GM19025 (cell line): Measurements from ENCODE around the gene SAE1.
A peak's percentile ranks its signal among the peaks of the same experiment; 100 is the strongest.
"Not testable (repeated sequence)": the region's sequence is repeated elsewhere in the genome, so short reads cannot be mapped to it uniquely, and the experiment has no call there.

Source experiments
- ATAC-seq: cut with Tn5 transposase; IDR thresholded peaks from one replicate; pipeline ENCODE4 v1.9.1; 2021; ENCODE audit warnings: mild to moderate bottlenecking, low read depth, moderate library complexity; ENCODE audit not compliant: unreplicated experiment

The SAE1 gene

GRCh38 chr19:47130589-47131227 lies at the start of gene SAE1:
TSS of gene SAE1 (plus strand) at chr19:47130835. CDS start at chr19:47130931, 96 bp downstream.
- ATAC-seq = peak; percentile 80

GRCh38 chr19:47081095-47081494 lies 49.5 kb upstream of the SAE1 start:
- no peak for ATAC-seq

- no peak for ATAC-seq
Measured at GRCh38 chr19:47082493-47082892, 48.1 kb upstream of the SAE1 start.

GRCh38 chr19:47084879-47085439 lies 45.7 kb upstream of the SAE1 start:
- ATAC-seq = no peak

- no peak for ATAC-seq
Measured at GRCh38 chr19:47086280-47086679, 44.4 kb upstream of the SAE1 start.

GRCh38 chr19:47089767-47090350 lies 40.8 kb upstream of the SAE1 start:
- ATAC-seq = no peak

- ATAC-seq = no peak
Measured at GRCh38 chr19:47093254-47093653, 37.4 kb upstream of the SAE1 start.

GRCh38 chr19:47093841-47094240 lies 36.8 kb upstream of the SAE1 start:
- no peak for ATAC-seq

- no peak for ATAC-seq
Measured at GRCh38 chr19:47094557-47095475, 35.8 kb upstream of the SAE1 start.

GRCh38 chr19:47095476-47096099 lies 35.0 kb upstream of the SAE1 start:
- ATAC-seq = no peak

- no peak for ATAC-seq
Measured at GRCh38 chr19:47096100-47096704, 34.4 kb upstream of the SAE1 start.

GRCh38 chr19:47096721-47097120 lies 33.9 kb upstream of the SAE1 start:
- no peak for ATAC-seq

- no peak for ATAC-seq
Measured at GRCh38 chr19:47097396-47098201, 33.0 kb upstream of the SAE1 start.

- no peak for ATAC-seq
Measured at GRCh38 chr19:47098608-47099007, 32.0 kb upstream of the SAE1 start.

GRCh38 chr19:47099576-47100050 lies 31.0 kb upstream of the SAE1 start:
- ATAC-seq = no peak

GRCh38 chr19:47100290-47100689 lies 30.3 kb upstream of the SAE1 start:
- no peak for ATAC-seq

GRCh38 chr19:47101116-47101515 lies 29.5 kb upstream of the SAE1 start:
- not testable (repeated sequence) for ATAC-seq

GRCh38 chr19:47102346-47103060 lies 28.1 kb upstream of the SAE1 start:
- ATAC-seq = no peak

GRCh38 chr19:47104680-47105079 lies 26.0 kb upstream of the SAE1 start:
- no peak for ATAC-seq
